Ramos (cell line): ENCODE results near the gene HK3.

Experiments used
- in situ Hi-C: fragments of 300-500 bp; cut with MboI; formaldehyde crosslinking; loops from one replicate; pipeline ENCODE4 v1.14.3; 2022; ENCODE audit warnings: low sequenced_read_pairs; ENCODE audit not compliant: unreplicated experiment

HK3 gene

DNA sequence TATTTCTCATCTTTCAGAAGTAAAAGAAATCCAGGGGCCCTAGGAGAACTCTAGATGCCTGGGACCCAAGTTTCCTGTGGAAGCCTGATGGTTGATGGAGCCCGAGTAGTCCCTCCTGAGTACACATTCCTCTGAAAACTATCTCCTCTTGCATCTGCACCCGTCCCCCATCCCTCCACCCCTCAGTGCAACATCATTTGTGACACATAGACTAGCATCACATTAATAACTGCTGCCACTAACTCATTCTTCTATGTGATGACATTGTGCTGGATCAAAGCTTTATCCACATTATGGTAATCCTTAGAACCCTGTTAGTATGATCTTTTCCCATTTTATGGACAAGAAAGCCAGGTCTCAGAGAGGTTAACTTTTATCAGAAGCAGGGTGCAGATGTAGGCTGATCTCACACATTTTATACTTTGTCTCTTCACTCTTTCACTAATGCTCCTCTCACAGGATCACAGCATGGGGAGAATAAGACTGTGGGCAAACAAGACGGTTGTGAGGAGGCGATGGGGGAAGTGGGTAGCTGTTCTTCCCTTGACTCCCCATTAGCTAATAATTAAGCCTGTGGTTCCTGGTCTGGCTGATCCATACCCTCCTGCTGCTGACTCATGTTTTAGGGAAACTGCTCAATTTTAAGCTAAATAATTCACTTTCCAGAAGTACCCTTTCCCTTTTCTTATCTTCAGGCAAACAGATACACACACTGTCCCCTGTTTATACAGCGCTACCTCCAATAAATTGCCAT, 3.9 kb upstream of the HK3 start:
- in situ Hi-C loops: no loop called here

DNA sequence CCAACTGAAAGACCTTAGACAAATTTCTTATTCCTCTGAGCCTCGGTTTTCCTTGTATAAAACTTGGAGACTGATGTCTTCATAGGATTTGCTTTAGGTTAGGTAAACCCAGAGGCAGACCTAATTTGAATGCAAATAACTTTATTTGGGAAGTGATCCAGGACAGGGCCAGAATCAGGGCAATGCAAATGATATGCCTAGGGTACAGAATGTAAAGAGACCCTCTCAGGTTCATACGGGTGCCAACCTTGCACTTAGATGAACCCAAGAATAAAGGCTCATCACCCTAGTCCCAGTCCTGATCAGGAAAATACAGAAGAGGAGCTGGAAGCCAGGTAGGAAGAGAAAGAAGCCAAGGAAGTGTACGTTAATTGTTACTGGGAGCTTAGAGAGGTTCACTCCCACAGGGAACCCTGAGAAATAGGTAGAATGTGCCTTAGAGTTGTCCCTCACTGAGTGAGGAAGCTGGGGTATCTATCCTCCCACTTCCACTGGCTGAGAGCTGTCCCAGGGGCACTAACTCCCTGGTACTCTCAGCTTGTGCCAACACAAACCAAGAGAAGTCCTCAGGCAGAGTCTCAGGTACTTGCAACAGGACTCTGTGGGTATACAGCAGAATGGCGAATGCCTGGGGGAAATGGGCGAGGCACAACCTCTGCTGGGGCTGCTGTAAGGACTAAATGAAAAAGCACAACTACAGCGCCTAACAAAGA, 3.1 kb upstream of the HK3 start:
- in situ Hi-C loops: no loop called here

DNA sequence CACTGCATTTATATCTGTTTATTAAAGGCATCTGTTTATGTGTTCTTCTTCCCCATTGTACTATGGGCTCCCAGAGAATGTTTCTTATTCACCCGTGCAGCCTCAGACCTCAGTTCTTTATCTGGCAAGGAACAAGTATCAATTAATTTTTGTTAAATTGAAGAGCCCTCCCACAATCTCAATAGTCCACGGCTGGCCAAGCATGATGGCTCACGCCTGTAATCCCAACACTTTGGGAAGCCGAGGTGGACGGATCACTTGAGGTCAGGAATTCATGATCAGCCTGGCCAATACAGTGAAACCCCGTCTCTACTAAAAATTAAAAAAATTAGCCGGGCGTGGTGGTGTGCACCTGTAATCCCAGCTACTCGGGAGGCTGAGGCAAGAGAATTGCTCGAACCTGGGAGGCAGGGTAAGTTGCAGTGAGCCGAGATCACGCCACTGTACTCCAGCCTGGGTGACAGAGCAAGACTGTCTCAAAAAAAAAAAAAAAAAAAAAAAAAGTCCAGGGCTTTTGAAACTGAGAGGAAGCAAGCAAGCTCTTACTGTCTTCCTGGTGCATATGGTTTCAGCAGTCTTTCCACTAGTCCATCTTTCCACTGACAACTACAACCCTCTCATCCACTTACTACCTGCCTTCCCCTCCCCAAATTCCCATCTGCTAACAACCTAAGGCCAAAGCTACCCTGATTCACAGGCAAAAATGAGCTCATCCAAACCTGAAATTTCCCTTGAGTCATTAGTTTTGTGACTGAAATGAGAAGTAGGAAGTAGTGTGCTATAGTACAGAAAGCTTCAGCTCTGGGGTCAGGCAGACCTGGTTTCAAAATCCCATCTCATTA, 2.3 kb upstream of the HK3 start:
- in situ Hi-C loops: no loop called here

DNA sequence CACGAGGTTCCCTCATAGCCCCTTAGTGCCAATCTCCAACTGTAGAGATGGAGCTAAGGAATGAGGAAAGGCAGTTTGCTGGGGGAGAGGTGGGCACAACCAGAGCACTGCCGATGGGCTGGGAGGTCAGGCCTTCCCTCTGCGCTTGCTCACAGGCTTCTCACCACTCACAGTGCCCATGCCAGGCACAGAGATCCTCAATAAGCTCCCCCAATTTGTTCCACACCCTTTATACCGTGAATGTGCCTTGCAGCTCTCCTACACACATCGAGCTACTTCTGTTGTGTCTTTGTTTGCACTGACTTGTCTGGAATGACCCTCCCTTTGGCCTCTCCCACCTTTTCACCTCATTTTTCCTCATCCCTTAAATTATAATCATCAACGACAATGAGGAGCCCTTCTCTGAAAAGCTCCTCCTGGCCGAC, 1.6 kb upstream of the HK3 start:
- in situ Hi-C loops: no loop called here

DNA sequence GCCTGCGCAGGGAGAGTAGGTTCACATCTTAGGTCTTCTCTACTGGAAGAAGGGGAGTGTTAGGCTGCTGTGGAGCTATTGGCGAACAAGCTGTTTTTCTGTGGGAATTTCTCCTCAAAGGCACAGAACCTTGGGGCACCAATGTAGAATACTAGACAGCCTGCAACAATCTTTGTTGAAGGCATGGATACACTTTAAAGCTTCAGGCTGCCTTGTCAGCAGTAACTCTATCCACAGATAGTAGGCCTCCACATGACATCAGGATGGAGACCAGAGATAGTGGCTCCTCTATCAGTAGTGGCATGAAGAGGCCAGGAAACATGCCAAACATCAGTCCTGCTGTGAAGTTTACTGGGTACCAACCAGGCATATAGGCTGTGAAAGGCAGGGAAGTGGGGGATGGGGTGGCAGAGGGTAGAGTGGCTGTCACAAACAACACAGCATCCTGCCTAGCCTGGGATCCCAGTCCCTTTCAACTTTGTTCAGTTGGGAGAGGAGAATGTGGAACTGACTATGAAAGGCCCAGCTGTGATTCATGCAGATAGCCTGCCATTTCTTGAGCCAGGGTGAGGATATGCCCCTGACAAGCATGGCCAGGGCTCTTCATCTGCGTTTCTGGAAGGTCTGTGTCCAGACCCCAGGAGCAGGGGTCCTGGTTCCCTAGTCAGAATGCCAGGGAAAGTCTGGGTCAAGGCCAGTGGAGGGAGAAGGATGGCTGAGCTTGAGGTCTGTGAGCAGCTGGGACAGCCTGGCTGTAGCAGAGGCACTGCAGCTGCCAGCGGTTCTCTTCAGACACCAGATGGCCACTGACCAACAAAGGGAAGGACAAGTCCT, 1.0 kb upstream of the HK3 start:
- in situ Hi-C loops: no loop called here

DNA sequence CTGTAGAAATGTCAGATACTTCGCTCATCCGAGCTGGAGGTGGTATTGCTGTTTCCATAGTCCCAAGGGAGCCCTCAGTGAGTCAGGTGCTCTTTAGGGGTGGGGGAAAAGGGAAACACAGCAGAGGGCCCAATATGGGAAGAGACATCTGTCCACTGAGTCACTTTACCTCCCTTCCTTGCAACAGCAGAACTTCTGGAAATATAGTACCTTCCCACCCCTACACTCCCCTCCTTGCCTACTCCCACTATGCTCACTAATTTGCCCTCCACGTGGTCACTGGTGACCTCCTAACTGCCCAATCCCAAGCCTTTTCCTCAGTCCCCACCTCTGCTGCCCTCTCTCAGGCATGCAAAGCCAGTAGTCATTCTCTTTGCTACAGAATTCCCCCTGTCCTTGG, 1.9 kb downstream of the HK3 start:
- in situ Hi-C loops: no loop called here

DNA sequence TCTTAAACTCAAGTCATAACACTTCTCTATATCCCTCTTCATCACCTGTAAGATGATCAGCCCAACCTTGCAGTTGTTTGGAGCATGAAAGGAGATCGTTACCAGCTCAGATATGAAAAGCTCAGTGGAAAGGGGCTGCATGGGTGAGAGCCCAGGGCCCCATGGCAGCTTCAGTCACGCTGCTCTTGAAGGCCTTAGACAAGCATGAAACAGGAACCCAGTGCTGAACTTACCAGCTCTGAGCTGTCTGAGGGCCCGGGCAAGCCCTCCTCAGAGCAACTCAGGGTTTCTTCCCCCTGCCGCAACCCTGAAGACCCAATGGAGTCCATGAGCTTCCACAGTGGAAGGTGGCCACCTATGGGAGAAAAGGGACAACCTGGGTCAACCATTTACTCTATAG, 3.3 kb downstream of the HK3 start:
- in situ Hi-C loops: no loop called here

DNA sequence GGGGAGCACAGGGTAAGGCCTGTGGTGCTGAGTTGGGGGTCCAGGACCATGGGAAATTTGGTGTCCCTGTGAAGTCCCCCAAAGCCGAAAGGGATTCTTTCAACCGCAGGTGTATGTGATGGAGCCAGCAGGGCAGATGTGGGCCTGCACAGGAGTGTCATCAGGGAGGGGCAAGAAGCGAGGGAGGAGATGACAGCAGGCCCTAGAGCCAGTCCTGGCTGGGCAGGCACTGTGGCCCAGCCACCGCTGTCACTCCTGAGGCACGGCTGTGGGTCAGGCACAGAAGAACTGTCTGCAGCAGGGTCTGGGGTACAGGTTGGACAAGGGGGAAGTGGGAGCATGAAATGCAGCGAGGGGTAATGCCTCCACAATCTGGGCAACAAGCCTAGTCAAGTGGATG, 4.8 kb downstream of the HK3 start:
- in situ Hi-C loops: no loop called here

DNA sequence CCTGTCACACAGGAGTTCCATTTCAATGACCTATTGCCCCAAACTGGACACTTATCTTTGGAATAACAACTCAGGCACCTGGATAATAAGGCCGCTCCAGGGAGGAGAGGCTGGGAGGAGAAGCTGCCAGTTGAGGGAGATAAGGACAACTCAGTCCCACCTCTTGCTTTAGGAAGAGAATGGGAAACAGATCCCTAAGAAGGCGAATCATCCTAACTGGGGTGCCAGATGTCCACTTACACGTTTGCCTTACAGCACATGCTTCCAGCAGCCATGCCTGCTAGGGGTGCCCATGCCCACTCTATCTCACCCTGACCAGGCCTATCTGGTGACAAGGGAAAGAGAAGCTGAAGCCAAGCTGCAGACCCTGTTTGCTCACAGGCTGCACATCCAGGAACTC, 6.5 kb downstream of the HK3 start:
- in situ Hi-C loops: no loop called here

DNA sequence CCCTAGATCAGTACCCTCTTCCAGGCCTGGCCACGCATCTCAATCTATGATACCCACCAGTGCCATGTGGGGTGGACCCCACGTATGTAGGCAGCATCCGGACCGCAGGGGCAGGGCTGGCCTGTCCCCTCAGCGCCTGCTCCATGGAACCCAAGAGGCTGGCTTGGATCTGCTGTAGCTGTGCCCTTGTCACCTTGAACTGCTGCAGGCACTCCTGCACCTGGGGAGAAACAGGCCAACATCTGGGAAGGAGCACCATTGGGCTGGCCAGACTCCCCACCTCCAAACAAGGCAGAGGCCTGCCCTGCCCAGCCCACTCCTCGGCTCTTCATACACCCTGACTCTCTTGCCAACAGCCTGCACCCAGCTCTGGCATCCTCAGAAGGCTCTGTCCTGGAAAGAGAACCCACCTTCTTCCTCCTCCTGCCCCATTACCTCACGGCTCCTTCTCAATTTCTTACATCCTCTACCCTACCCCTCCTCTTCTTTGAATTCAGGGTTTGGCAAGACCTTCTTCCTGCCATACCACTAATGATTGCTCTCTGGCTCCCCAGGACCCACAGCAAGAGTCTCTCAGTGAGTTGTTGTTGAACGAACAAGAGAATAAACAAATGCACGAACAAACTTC, 7.7 kb downstream of the HK3 start:
- in situ Hi-C loops: no loop called here

DNA sequence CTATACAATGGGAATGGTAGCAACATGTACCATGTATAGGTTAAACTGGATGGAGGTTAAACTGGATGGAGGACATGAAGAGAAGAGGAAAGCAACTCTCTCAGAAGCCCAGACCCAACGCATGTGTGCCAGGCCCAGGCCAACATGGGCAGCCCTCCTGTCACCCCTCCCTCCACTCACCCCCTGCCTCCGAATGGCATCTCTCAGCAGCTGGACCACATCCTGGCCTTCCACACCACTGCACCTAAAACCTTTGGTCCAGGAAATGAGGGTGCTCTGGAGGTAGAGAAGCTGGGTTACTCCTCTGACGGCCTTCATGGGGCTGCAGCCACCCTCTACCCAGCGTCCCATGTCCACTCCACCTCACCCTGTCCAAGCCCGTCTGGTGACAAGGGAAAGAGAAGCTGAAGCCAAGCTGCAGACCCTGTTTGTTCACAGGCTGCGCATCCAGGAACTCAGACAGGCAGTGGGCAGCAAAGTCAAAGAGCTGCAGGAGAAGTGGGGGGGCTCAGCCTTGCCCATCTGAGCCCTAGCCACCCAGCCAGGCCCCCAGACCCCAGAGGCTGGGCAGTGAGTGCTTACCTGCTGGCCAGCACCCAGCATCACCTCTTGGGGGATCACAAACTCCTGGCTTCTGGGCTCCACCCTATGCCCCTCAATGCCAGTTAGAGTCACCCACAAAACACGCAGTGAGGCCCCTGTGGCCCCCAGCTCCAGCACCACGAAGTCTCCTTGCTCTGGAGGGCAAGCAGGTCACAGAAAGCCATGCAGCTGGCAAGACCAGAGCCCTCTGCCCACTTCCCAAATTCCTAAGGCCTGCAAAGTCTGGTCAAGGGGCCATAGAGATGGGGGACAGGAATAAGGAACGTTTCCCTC, 8.5 kb downstream of the HK3 start:
- in situ Hi-C loops: no loop called here

DNA sequence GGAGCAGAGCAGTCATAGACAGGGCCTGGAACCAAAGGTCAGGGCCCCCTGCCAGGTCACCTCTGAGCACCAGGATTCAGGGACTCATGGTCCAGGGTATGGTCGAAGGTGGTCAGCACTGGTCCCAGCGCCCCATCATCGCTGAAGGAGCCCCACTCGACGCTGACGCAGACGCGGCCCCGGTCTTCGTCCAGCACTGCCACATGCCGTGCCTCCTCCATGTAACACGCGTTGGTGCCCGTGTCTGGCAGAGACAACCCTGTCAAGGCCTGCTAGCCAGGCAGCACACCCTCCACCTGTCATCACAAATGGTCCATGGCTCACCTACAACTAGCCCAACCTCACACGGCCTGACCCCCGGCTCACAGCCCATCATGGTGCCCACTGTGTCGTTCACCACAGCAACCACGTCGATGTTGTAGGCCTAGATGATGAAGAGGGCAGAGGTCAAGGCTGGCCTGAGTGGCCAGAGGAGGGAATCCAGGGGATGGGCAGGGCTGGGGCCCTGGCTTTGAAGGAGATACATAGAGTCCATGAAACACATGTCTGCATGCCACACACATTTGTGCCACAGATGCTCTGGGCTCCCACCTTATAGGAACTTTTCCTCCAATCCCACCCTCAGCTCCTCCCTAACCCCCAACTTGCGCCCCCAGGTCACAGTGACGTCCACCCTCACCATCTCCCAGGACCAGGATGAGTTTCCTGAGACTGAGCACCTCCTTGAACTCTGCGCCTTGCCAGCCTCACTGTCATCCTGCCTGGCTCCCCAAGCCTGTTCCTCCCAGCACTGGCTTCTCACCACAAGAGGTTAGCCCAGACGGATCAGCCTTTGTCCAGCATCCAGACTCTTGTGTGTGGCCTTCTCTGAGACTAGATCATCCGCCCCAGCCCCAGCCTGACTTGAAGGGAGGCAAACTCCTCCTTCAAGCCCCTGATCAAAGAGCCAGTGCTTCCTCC, 9.5 kb downstream of the HK3 start:
- in situ Hi-C loops: no loop called here

DNA sequence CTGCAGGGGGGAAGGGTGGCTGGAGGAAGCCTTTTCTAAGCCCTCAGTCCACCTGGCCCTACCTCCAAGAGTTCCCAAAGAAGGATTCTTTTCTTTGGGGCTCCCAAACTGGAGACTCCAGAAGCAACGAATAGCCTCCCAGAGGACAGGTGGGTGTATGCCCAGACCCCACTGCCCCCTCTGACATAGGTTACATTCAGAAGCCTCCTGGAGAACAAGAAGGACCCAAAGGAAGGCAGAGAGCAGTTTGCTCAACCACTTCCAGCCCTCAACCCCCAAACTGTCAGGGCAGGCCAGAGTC, 10.3 kb downstream of the HK3 start:
- in situ Hi-C loops: no loop called here

DNA sequence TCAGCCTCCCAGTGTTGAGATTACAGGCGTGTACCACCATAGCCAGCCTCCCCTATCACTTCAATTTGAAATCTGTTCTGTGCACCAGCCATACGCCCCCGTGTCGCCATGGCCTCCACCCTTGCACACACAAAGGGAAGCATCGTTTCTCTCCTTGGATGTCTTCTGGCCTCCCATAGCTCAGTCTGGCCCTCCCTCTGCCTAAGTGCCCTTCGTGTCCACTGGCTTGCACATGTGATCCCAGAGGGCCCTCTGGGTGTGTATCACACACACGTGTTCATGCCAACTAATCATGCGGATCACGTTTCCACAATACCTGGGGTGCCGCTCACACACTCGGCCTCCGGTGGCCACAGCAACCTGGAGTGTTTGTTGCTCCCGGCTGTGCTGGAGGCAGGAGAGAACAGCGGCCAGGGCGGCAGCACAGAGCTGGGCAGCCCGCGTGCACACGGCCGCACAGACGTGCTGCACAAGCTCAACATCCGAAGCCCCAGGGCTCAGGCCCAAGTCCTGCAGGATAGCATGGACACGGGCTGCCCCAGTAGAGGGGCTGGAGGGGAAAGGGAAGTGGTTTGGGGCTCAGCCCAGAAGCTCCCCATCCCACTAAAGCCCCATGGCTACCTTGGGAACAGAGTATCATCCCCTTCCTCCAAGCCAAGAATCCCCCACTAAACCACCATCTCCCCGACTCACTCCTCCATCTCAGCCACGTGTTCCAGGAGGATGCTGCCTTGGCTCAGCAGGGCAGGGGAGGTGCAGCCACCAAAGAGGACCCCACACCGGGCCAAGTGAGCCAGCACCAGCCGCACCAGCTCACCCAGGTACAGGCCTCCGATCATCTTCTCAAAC, 10.9 kb downstream of the HK3 start:
- in situ Hi-C loops: no loop called here

DNA sequence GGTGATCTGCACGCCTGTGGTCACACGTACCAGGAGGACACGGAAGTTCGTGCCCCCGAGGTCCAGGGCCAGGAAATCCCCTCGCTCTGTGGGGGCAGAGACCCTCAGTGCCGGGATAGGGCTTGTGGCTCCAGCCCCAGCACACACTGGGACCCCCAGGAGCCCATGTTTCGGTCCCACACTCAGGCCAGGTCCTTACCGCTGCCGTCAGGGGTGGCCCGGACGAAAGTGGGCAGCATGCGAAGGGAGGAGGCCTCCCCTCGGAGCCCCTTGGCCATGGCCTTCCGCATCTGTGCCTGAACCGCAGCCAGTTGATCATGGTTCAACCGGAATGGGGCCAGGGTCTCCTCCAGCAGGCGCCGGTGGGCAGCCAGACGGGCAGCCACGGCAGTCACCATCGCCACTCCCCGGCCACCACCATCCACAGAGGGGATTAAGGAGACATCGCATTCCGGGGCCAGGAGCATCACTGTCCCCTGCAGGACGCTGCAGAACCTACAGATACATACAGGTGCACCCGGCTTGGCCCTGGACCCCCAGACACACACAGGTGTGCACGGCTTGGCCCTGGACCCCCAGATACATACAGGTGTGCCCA, 11.8 kb downstream of the HK3 start:
- in situ Hi-C loops: no loop called here

DNA sequence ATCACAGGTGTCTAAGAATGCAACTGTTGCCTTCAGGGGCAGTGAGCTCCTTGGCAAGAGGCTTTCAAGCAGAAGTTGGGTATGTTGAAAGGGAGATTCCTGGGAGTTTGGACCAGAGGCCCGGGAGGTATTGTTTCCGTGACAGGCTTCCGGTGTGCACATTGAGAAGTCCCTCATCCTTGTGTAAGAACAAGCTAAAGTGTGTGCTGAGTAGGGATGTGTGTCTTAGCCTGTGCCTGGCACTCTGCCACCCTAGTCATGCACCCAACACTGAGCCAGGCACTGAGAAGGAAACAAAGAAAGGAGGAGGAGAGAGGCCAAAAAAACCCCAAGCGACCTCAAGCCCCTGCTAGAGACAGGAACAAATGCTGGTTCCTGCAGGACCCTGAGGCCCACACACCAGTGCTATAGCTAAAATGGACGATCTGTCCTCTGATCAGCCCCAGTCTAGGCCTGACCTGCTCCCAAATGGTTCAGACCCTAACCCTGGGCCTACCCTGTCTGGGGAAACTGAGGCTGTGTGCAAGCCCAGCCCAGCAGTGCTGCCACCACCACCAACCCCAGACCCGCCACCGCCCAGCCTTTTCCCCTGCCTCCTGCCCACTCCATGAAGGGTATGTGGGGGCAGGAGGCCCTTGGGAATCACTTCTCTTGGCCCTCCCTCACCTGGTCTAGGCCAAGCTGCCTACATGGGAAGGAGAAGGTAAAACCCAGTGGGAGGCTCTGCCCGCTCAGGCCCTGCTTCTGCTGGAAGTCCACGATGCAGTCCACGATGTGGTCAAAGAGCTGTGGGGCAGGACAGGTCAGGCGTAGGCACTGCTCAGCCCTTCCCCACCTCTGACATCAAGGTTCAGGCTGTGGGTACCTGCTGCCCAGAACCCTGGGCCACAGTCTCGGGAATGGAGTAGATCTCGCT, 12.6 kb downstream of the HK3 start:
- in situ Hi-C loops: no loop called here
